Cerebellar nuclear complex (tissue), 1 donor: ENCODE results near the gene ELANE.

ENCODE experiments used
- DNase-seq, 2 experiments: peaks; one replicate each; lab custom pipeline; 2025; lab: John Stamatoyannopoulos, UW

ELANE gene

DNA sequence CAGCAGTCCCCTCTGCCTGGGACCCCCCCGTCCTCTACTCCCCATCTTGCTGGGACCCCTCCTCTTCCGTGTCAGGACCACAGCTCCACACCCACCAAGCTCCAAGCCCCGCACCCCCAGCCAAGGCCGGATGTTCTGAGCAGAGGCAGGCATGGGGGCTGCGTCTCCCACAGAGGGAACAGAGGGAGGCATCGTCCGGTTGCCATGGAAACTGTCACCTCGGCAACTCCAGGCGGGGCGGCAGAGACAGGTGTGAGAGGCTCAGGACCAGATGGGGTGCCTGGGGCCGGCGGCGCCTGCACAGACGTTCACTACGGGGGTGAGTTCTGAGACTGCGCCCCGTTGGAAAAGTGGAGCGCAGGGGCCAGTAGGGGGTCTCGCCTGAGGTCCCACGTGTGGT, 46.6 kb downstream of the ELANE start:
- peak in 1 of 2 experiments; percentile 43 for DNase-seq

- DNase-seq: no peak
These were observed 47.4 kb downstream of the ELANE start for GRCh38 chr19:899336-900042.

GRCh38 chr19:900043-900301, 47.9 kb downstream of the ELANE start:
- DNase-seq: no peak

GRCh38 chr19:900302-901111, 48.4 kb downstream of the ELANE start:
- DNase-seq: no peak

- DNase-seq: no peak
These were observed 49.4 kb downstream of the ELANE start for GRCh38 chr19:901216-902092.

DNA sequence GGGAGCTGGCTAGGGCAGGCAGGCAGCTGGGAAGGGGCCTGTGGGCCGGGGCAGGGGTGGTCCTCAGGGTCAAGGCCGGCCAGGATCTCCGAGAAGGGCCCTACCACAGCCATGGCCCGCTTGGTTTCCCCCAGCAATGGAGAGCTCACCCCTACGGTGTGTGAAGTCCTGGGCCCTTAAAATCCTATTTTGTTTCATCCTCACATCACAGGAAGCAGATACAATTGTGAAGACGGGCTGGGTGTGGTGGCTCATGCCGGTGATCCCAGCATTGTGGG, 49.9 kb downstream of the ELANE start:
- no peak for DNase-seq

DNA sequence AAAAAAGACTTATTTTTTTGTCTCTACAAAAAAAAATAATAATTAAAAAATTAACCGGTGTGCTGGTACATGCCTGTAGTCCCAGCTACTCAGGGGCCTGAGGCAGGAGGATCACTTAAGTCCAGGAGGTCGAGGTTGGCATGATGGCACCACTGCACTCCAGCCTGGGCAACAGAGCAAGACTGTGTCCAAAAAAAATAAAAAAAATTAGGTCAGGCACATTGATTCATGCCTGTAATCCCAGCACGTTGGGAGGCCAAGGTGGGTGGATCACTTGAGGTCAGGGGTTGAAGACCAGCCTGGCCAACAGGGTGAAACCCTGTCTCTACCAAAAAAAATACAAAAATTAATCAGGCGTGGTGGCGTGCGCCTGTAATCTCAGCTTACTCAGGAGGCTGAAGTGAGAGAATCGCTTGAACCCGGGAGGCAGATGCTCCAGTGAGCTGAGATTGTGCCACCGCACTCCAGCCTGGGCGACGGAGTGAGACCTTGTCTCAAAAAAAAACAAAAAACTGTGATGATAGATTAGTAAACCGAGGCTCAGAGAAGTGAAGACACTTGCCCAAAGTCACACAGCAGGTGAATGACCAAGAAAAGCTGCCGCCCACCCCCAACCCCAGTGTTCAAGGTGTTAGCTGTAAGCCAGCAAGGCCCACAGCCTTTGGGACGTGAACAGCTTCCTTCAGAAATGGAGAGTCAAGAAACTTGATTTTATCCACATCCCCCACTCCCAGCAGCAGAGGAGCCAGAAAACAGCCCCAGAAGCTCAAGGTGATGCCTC, 50.5 kb downstream of the ELANE start:
- no peak for DNase-seq

GRCh38 chr19:903266-903797, 51.2 kb downstream of the ELANE start:
- DNase-seq: no peak

GRCh38 chr19:904545-904944, 52.4 kb downstream of the ELANE start:
- DNase-seq: no peak
